ENCODE results near the gene PFN3.

GRCh38 chr5:177376107-177376506, 24.4 kb downstream of the PFN3 start:
- TF ChIP-seq, protein P1, sequence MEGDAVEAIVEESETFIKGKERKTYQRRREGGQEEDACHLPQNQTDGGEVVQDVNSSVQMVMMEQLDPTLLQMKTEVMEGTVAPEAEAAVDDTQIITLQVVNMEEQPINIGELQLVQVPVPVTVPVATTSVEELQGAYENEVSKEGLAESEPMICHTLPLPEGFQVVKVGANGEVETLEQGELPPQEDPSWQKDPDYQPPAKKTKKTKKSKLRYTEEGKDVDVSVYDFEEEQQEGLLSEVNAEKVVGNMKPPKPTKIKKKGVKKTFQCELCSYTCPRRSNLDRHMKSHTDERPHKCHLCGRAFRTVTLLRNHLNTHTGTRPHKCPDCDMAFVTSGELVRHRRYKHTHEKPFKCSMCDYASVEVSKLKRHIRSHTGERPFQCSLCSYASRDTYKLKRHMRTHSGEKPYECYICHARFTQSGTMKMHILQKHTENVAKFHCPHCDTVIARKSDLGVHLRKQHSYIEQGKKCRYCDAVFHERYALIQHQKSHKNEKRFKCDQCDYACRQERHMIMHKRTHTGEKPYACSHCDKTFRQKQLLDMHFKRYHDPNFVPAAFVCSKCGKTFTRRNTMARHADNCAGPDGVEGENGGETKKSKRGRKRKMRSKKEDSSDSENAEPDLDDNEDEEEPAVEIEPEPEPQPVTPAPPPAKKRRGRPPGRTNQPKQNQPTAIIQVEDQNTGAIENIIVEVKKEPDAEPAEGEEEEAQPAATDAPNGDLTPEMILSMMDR (IDR thresholded peaks at IDR 0.05): no peak
- TF ChIP-seq ZNF263 (CRISPR knock-in tag; IDR thresholded peaks at IDR 0.05; ENCODE audit: low read depth) (no peak), NFE2L1 (CRISPR knock-in tag; IDR thresholded peaks at IDR 0.05) (no peak), RELA (CRISPR knock-in tag; IDR thresholded peaks at IDR 0.05; ENCODE audit: borderline replicate concordance) (no peak), NFATC4 (CRISPR knock-in tag; IDR thresholded peaks at IDR 0.05) (no peak), GABPB1 (CRISPR knock-in tag; IDR thresholded peaks at IDR 0.05) (no peak), RORB (CRISPR knock-in tag; IDR thresholded peaks at IDR 0.05) (no peak), TCF7 (CRISPR knock-in tag; IDR thresholded peaks at IDR 0.05; ENCODE audit: low read depth) (no peak), KAT7 (CRISPR knock-in tag; IDR thresholded peaks at IDR 0.05; ENCODE audit: borderline replicate concordance) (no peak)
